Chondrocyte (in vitro differentiated cells): Measurements from ENCODE around the gene SIDT2. TPM values are rescaled to one million over a fixed set of nuclear protein-coding genes. Genes with fewer than 3 reads are reported as not detected.

Experiments used
- DNase-seq: peaks from one replicate; pipeline ENCODE4 v3.0.0; 2021; ENCODE audit warnings: mixed read lengths, low spot score
- H3K27ac Mint-ChIP-seq: one replicate; pipeline ENCODE4 v1.8.0; 2021; ENCODE audit warnings: mild to moderate bottlenecking, moderate library complexity, mixed read lengths; ENCODE audit not compliant: unreplicated experiment
- H3K27me3 Mint-ChIP-seq: 2 replicates; pipeline ENCODE4 v1.8.0; 2021; ENCODE audit warnings: low read depth, mixed read lengths
- H3K36me3 Mint-ChIP-seq: 2 replicates; pipeline ENCODE4 v1.8.0; 2021; ENCODE audit warnings: low read depth, mixed read lengths
- H3K4me1 Mint-ChIP-seq: 2 replicates; pipeline ENCODE4 v1.8.0; 2021; ENCODE audit warnings: low read depth, mild to moderate bottlenecking, mixed read lengths
- H3K4me3 Mint-ChIP-seq: one replicate; pipeline ENCODE4 v1.8.0; 2021; ENCODE audit warnings: mild to moderate bottlenecking, moderate library complexity, mixed read lengths; ENCODE audit not compliant: unreplicated experiment
- H3K9me3 Mint-ChIP-seq: 2 replicates; pipeline ENCODE4 v1.8.0; 2021; ENCODE audit warnings: low read depth, mixed read lengths
- total RNA-seq: library from RNA; stranded (reverse); gene quantifications from 3 replicates; pipeline ENCODE4 v1.2.1, GENCODE V29; 2021
- TF ChIP-seq, protein P1 (sequence below): fragments of 200-600 bp; sonication (generic); IDR thresholded peaks from 2 replicates; pipeline ENCODE4 v1.5.0; 2021; ENCODE audit warnings: antibody characterized with exemption, mild to moderate bottlenecking, moderate library complexity

The SIDT2 gene
- total RNA-seq, 1 donor from 2014 or later = 38.8 TPM

DNA sequence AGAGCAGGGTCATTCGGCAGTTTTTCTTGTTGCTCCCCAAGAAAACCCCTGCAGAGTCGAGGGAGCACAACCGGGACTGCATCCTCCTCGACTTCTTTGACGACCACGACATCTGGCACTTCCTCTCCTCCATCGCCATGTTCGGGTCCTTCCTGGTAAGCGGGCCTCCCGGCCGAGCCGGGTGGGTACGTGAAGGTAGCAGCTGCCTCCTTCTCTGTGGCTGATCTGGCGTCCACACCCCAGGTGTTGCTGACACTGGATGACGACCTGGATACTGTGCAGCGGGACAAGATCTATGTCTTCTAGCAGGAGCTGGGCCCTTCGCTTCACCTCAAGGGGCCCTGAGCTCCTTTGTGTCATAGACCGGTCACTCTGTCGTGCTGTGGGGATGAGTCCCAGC is 17.2 kb downstream of the SIDT2 start:
- Mint-ChIP-seq H3K27me3 (no peaks in the 10 kb centered on the region), H3K4me3 (no peak overlapping the region), H3K36me3 (peaks cover 18% of the 10 kb centered on the region), H3K27ac (no peak overlapping the region), H3K4me1 (peaks cover 29% of the 10 kb centered on the region), H3K9me3 (no peaks in the 10 kb centered on the region)
- TF ChIP-seq, protein P1, sequence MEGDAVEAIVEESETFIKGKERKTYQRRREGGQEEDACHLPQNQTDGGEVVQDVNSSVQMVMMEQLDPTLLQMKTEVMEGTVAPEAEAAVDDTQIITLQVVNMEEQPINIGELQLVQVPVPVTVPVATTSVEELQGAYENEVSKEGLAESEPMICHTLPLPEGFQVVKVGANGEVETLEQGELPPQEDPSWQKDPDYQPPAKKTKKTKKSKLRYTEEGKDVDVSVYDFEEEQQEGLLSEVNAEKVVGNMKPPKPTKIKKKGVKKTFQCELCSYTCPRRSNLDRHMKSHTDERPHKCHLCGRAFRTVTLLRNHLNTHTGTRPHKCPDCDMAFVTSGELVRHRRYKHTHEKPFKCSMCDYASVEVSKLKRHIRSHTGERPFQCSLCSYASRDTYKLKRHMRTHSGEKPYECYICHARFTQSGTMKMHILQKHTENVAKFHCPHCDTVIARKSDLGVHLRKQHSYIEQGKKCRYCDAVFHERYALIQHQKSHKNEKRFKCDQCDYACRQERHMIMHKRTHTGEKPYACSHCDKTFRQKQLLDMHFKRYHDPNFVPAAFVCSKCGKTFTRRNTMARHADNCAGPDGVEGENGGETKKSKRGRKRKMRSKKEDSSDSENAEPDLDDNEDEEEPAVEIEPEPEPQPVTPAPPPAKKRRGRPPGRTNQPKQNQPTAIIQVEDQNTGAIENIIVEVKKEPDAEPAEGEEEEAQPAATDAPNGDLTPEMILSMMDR = no peak
- DNase-seq = peak; percentile 90

DNA sequence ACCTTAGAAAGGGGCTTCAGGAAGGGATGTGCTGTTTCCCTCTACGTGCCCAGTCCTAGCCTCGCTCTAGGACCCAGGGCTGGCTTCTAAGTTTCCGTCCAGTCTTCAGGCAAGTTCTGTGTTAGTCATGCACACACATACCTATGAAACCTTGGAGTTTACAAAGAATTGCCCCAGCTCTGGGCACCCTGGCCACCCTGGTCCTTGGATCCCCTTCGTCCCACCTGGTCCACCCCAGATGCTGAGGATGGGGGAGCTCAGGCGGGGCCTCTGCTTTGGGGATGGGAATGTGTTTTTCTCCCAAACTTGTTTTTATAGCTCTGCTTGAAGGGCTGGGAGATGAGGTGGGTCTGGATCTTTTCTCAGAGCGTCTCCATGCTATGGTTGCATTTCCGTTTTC is 18.5 kb downstream of the SIDT2 start:
- DNase-seq = no peak
- TF ChIP-seq, protein P1 = no peak
- Mint-ChIP-seq H3K27ac (peak overlapping the region; percentile 95), H3K4me1 (peaks cover 38% of the 10 kb centered on the region), H3K36me3 (peaks cover 23% of the 10 kb centered on the region), H3K9me3 (no peaks in the 10 kb centered on the region), H3K27me3 (no peaks in the 10 kb centered on the region), H3K4me3 (no peak overlapping the region)

DNA sequence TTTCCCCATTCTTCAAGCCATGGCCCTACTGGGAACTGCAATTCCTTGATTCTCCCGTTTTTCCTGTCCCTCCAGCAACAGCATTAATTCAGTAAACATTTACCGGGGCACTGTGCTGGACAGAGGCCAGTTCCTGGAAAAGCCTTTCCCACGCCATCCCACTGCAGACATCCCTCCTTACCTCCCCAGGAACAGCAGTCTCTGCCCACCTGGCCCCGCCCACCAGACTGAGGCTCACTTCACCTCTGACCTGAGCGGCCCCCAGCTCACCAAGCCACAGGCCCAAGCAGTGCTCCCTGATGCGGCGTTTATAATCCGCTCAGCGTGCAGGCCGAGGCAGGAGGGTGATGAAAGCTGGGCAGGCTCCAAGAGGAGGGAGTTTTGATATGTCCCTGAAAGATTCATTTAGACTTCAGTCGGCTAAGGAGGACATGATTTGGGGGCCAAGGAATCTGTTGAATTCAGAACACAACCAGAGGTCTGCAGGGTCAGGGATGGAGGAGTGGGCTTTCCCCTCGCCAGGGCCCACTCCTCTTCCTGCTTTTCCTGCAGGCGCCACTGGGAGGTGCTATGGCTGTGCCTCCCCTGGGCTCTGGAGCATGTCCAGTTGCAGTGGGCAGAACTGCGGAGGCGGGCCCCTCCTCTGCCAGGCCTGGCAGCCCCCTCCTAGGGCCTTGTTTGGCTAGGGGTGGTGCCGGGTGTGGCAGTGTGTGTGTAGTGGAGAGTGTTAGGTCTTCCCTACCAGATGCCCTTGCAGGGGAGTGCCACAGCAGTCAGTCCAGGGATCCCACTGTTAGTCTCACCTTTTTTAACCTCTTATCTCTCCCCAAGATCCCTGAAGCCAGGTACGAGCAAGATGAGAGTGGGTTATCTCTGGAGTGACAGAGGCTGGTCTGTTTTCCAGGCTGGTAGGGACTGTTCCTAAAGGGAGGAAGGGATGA is 19.2 kb downstream of the SIDT2 start:
- peaks cover 28% of the 10 kb centered on the region for H3K36me3 Mint-ChIP-seq
- H3K27ac Mint-ChIP-seq = peak overlapping the region; percentile 95
- no peaks in the 10 kb centered on the region for H3K9me3 Mint-ChIP-seq
- DNase-seq = no peak
- TF ChIP-seq, protein P1 = peak; percentile 81
- H3K4me3 Mint-ChIP-seq = peak overlapping the region; percentile 93
- peaks cover 45% of the 10 kb centered on the region for H3K4me1 Mint-ChIP-seq
- H3K27me3 Mint-ChIP-seq = no peaks in the 10 kb centered on the region

DNA sequence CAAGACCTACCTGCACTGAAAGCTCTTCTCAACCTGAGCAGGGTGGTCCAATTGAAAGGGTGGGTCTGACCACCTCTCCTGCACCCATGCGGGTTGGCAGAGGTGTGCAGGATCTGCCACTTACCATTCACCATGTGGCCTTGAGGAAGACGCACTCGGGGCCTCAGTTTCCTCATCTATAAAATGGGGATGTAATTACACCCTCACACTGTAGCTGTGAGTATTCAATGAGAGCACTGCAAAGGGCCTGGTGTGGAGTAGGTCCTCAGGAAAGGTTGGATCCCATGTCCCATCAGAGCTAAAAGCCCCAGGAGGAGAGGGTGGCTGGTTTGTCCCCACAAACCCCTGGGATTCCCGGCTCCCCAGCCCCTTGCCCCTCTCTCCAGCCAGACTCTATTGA is 20.1 kb downstream of the SIDT2 start:
- Mint-ChIP-seq H3K27me3 (no peaks in the 10 kb centered on the region), H3K4me3 (peak overlapping the region; percentile 93), H3K27ac (peak overlapping the region; percentile 95), H3K36me3 (peaks cover 32% of the 10 kb centered on the region), H3K4me1 (peaks cover 54% of the 10 kb centered on the region), H3K9me3 (no peaks in the 10 kb centered on the region)
- TF ChIP-seq, protein P1 = no peak
- DNase-seq = no peak

DNA sequence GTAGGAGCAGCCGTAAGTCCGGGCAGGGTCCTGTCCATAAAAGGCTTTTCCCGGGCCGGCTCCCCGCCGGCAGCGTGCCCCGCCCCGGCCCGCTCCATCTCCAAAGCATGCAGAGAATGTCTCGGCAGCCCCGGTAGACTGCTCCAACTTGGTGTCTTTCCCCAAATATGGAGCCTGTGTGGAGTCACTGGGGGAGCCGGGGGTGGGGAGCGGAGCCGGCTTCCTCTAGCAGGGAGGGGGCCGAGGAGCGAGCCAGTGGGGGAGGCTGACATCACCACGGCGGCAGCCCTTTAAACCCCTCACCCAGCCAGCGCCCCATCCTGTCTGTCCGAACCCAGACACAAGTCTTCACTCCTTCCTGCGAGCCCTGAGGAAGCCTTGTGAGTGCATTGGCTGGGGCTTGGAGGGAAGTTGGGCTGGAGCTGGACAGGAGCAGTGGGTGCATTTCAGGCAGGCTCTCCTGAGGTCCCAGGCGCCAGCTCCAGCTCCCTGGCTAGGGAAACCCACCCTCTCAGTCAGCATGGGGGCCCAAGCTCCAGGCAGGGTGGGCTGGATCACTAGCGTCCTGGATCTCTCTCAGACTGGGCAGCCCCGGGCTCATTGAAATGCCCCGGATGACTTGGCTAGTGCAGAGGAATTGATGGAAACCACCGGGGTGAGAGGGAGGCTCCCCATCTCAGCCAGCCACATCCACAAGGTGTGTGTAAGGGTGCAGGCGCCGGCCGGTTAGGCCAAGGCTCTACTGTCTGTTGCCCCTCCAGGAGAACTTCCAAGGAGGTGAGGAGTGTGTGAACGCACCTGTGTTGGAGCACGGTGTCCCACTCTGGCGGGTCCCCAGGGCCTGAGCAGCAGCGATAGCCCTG is 20.7 kb downstream of the SIDT2 start, which contains the start of gene TAGLN:
Gene TAGLN, plus strand, starts transcription at position 318 of the 863 bp plus-strand sequence. CDS start 3,644 bp downstream, outside the sequence.
- H3K27me3 Mint-ChIP-seq = no peaks in the 10 kb centered on the region
- H3K27ac Mint-ChIP-seq = peak within 1 kb of the TSS; percentile 95
- peaks cover 60% of the 10 kb centered on the region for H3K4me1 Mint-ChIP-seq
- peaks cover 38% of the 10 kb centered on the region for H3K36me3 Mint-ChIP-seq
- H3K9me3 Mint-ChIP-seq = no peaks in the 10 kb centered on the region
- H3K4me3 Mint-ChIP-seq = peak within 1 kb of the TSS; percentile 93
- TF ChIP-seq, protein P1 = no peak
- peak; percentile 98 for DNase-seq
